MM.1S (cell line): ENCODE data around the gene RPS6KA4.

ENCODE experiments used
- CTCF ChIP-seq: fragments of 300-600 bp; sonication (generic); IDR thresholded peaks from 2 replicates; pipeline ENCODE4 v1.5.1; 2016; ENCODE audit warnings: antibody characterized with exemption, low read length, mixed read lengths
- EZH2phosphoT487 ChIP-seq: fragments of 300-600 bp; sonication (generic); IDR thresholded peaks from 2 replicates; pipeline ENCODE4 v1.6.1; 2018; ENCODE audit warnings: antibody characterized with exemption, low read length

- TF ChIP-seq EZH2phosphoT487 (no peak), CTCF (no peak)
These were observed 13.1 kb downstream of the RPS6KA4 start for GRCh38 chr11:64372021-64372420.
